Kidney epithelial cell (primary cell): Measurements from ENCODE around the gene KRT82. TPM values are rescaled to one million over a fixed set of nuclear protein-coding genes. Genes with fewer than 3 reads are reported as not detected.
"Not testable (repeated sequence)": the region's sequence is repeated elsewhere in the genome, so short reads cannot be mapped to it uniquely, and the experiment has no call there.

Experiments used
- DNase-seq: peaks from one replicate; pipeline ENCODE4 v3.0.0-alpha.2; 2010; ENCODE audit warnings: low read depth
- H3K27me3 ChIP-seq: 2 replicates; pipeline ENCODE4 v1.6.0; 2011; ENCODE audit warnings: low read length; ENCODE audit not compliant: control insufficient read depth, insufficient read depth
- H3K36me3 ChIP-seq: 2 replicates; pipeline ENCODE4 v1.5.1; 2011; ENCODE audit warnings: low read length; ENCODE audit not compliant: control insufficient read depth, insufficient read depth
- H3K4me3 ChIP-seq: 2 replicates; pipeline ENCODE4 v1.5.1; 2011; ENCODE audit warnings: low read depth, mild to moderate bottlenecking, control low read depth, low read length
- CTCF ChIP-seq: IDR thresholded peaks from 2 replicates; pipeline ENCODE4 v1.5.1; 2011; ENCODE audit warnings: mild to moderate bottlenecking, moderate library complexity, low read length, control low read depth, inconsistent platforms; ENCODE audit not compliant: insufficient read depth, poor library complexity, severe bottlenecking
- total RNA-seq: library from RNA; depleted of rRNA; stranded (reverse); fragments of >200 nt; gene quantifications from 2 replicates; pipeline ENCODE4 v1.2.3, GENCODE V29; 2015

KRT82 gene
- total RNA-seq, 1 donor from 2014 or later: not detected

- H3K4me3 ChIP-seq: no peak overlapping the region
- no peaks in the 10 kb centered on the region for H3K27me3 ChIP-seq
- DNase-seq: no peak
- TF ChIP-seq CTCF: no peak
- no peaks in the 10 kb centered on the region for H3K36me3 ChIP-seq
Measured at GRCh38 chr12:52413782-52414345, 7.7 kb upstream of the KRT82 start.

- H3K36me3 ChIP-seq: no peaks in the 10 kb centered on the region
- TF ChIP-seq CTCF: no peak
- no peaks in the 10 kb centered on the region for H3K27me3 ChIP-seq
- no peak for DNase-seq
- H3K4me3 ChIP-seq: no peak overlapping the region
Measured at GRCh38 chr12:52413202-52413601, 7.1 kb upstream of the KRT82 start.

- H3K36me3 ChIP-seq: no peaks in the 10 kb centered on the region
- no peak for TF ChIP-seq CTCF
- DNase-seq: no peak
- no peaks in the 10 kb centered on the region for H3K27me3 ChIP-seq
- no peak overlapping the region for H3K4me3 ChIP-seq
Measured at GRCh38 chr12:52411815-52412214, 5.7 kb upstream of the KRT82 start.

- not testable (repeated sequence) for H3K27me3 ChIP-seq, H3K36me3 ChIP-seq, DNase-seq, H3K4me3 ChIP-seq
Measured at GRCh38 chr12:52410589-52411248, 4.6 kb upstream of the KRT82 start.

- TF ChIP-seq CTCF: no peak
- peaks cover 8% of the 10 kb centered on the region for H3K27me3 ChIP-seq
- no peak for DNase-seq
- no peak overlapping the region for H3K4me3 ChIP-seq
- H3K36me3 ChIP-seq: no peaks in the 10 kb centered on the region
Measured at GRCh38 chr12:52407918-52408317, 1.8 kb upstream of the KRT82 start.

GRCh38 chr12:52404951-52405350 is 1.2 kb downstream of the KRT82 start:
- peaks cover 8% of the 10 kb centered on the region for H3K27me3 ChIP-seq
- no peak for TF ChIP-seq CTCF
- no peaks in the 10 kb centered on the region for H3K36me3 ChIP-seq
- H3K4me3 ChIP-seq: no peak overlapping the region
- DNase-seq: no peak
